ENCODE results near the gene CAMK1D.

The CAMK1D gene

GRCh38 chr10:12603766-12604470, 254.6 kb downstream of the CAMK1D start:
- DNase-seq: no peak

- peak; percentile 44 for DNase-seq
Observed at GRCh38 chr10:12605580-12606405, 256.4 kb downstream of the CAMK1D start.

- no peak for DNase-seq
Observed at GRCh38 chr10:12606461-12606860, 257.1 kb downstream of the CAMK1D start.

- no peak for DNase-seq
Observed at GRCh38 chr10:12608761-12609160, 259.4 kb downstream of the CAMK1D start.

GRCh38 chr10:12609435-12609834, 260.1 kb downstream of the CAMK1D start:
- no peak for DNase-seq

- DNase-seq: no peak
Observed at GRCh38 chr10:12613136-12613535, 263.8 kb downstream of the CAMK1D start.

GRCh38 chr10:12614177-12614995, 265.0 kb downstream of the CAMK1D start:
- no peak for DNase-seq

GRCh38 chr10:12615296-12616220, 266.2 kb downstream of the CAMK1D start:
- no peak for DNase-seq

GRCh38 chr10:12617191-12618175, 268.1 kb downstream of the CAMK1D start:
- DNase-seq: no peak

GRCh38 chr10:12622016-12622415, 272.7 kb downstream of the CAMK1D start:
- DNase-seq: no peak

GRCh38 chr10:12622691-12623090, 273.3 kb downstream of the CAMK1D start:
- no peak for DNase-seq

- no peak for DNase-seq
Observed at GRCh38 chr10:12625393-12626023, 276.2 kb downstream of the CAMK1D start.

- DNase-seq: no peak
Observed at GRCh38 chr10:12628153-12628552, 278.8 kb downstream of the CAMK1D start.

- no peak for DNase-seq
Observed at GRCh38 chr10:12628964-12629766, 279.8 kb downstream of the CAMK1D start.

GRCh38 chr10:12629767-12630165, 280.4 kb downstream of the CAMK1D start:
- DNase-seq: no peak

- DNase-seq: no peak
Observed at GRCh38 chr10:12631216-12631615, 281.9 kb downstream of the CAMK1D start.

- DNase-seq: no peak
Observed at GRCh38 chr10:12631787-12632562, 282.6 kb downstream of the CAMK1D start.

GRCh38 chr10:12633776-12634620, 284.7 kb downstream of the CAMK1D start:
- no peak for DNase-seq
